Testis (tissue), 2 donors: ENCODE measurements around the gene MAP4K2.

Experiments used
- POLR2A ChIP-seq: fragments of 450-650 bp; IDR thresholded peaks from one replicate; pipeline ENCODE4 v1.6.1; 2017; ENCODE audit warnings: antibody characterized with exemption, mild to moderate bottlenecking, moderate library complexity
- TF ChIP-seq, protein P1 (sequence below), 3 experiments: fragments of 450-650 bp in 2 of 3; fragments of 200-600 bp in 1 of 3; sonication (generic) in 1 of 3; IDR thresholded peaks; one replicate each; pipeline ENCODE4 v1.5.1; 2016 to 2019; ENCODE audit warnings: antibody characterized with exemption in 3 of 3, mild to moderate bottlenecking in 2 of 3, moderate library complexity in 1 of 3

DNA sequence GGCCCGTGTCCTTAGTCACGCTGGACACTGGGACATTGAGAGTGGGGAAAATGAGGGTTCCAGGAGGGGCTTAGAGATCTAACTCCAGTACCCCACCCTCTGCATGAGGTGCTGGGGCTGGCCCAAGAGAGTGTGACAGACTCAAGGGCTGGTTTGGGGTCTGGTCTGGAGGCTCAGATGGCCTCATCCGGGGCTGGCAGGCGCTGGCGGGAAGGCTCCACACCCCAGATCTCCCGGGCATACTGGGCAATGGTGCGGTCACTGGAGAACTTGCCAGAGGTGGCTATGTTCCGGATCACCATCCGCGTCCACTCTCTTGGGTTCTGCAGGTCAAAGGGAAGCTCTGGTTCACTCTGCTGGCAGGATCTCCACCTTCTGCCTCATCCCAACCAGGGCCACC is 56.5 kb downstream of the MAP4K2 start:
- no peak for TF ChIP-seq POLR2A
- TF ChIP-seq, protein P1, sequence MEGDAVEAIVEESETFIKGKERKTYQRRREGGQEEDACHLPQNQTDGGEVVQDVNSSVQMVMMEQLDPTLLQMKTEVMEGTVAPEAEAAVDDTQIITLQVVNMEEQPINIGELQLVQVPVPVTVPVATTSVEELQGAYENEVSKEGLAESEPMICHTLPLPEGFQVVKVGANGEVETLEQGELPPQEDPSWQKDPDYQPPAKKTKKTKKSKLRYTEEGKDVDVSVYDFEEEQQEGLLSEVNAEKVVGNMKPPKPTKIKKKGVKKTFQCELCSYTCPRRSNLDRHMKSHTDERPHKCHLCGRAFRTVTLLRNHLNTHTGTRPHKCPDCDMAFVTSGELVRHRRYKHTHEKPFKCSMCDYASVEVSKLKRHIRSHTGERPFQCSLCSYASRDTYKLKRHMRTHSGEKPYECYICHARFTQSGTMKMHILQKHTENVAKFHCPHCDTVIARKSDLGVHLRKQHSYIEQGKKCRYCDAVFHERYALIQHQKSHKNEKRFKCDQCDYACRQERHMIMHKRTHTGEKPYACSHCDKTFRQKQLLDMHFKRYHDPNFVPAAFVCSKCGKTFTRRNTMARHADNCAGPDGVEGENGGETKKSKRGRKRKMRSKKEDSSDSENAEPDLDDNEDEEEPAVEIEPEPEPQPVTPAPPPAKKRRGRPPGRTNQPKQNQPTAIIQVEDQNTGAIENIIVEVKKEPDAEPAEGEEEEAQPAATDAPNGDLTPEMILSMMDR (IDR thresholded peaks at IDR 0.05) = no peak
